IPS-11a (cell line): ENCODE data around the gene C4orf54.

Experiments used
- H3K4me3 ChIP-seq: one replicate; pipeline ENCODE4 v1.5.1; 2013; ENCODE audit warnings: low read depth, low read length, control low read depth

The C4orf54 gene

GRCh38 chr4:99652596-99653436 is 4.8 kb downstream of the C4orf54 start:
- H3K4me3 ChIP-seq: no peak overlapping the region

DNA sequence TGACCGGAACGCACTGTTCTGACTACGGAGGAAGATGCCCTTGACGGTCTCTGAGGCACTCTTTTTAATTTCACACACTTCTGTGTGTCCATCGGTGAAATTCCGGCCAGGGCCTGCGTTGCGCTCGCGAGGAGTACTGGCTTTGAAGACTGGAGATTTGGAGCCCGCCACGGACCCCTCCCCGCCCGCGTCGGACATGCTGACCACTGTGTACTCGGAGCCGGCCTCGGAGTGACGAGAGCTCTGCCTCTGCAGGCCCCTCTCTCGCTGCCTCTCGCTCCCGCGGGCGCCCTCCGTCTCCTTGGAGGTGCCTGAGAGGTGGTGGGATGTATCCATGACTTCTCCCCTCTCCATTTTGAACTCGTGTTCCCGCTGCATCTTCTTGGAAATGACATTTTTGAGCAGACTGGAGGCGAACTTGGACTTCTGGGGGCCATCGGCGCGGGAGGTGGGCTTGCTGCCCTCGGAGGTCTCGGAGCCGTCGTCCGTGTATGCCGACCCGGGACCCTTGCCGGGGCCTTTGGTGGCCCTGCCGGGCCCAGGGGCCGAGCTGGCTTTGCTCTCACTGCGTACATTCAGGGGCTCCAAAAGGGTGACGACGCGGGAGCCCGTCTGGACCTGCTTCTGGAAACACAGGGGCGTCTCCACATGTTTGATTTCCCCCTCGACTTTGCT is 5.7 kb downstream of the C4orf54 start:
- H3K4me3 ChIP-seq: no peak overlapping the region

DNA sequence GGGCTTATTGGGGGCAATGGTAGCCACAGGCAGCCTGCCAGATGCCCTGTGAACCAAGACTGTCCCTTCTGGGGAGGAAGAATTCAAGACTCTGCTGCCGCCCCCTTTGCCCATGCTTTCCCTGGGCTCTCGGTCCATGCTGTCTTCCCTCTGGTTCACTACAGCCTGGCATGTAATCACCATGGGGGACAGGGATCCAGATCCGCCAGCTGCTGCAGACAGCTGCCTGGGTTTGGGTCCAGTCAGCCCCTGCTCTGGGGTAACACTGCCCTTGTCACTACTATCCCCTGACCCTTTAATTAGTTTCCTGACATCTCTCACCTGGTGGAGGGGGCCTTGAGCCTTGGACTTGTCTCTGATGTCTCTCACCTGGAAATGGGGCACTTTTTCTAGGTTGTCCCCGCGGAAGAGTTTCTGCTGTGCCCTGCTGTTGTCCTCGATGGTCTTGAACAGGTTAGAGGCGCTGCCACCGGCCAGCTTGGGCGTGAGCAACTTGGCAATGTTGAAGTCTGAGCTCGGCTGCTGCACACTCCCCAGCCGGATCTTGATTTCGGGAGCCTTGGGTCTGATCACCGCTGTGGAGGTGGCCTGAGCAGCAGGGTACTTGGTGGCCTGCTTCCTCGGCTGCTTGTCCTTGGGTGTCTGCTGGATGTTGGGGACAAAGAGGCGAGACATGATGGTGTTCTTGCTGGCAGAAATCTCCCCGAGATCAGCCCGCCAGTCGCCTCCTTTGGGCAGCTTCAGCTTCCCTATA is 6.4 kb downstream of the C4orf54 start:
- no peak overlapping the region for H3K4me3 ChIP-seq

DNA sequence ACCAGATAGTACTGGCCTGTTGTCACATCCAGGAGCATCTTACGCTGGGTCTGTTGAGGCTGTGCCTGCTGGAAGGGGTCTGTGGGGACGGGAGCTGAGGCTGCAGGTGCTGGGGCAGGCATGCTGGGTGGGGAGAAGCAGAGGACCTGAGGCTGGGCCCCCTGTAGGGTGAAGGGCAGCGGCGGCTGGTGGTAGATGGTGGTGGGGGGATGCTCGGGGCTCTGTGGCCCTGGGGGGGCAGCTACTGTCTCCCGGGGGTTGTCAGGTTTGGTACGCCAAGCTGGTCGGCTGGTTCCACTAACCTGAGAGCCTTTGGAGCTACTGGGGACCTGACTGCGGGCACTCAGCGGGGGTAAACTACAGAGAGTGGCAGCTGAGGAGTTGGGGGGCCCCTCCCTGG is 7.8 kb downstream of the C4orf54 start:
- no peak overlapping the region for H3K4me3 ChIP-seq

DNA sequence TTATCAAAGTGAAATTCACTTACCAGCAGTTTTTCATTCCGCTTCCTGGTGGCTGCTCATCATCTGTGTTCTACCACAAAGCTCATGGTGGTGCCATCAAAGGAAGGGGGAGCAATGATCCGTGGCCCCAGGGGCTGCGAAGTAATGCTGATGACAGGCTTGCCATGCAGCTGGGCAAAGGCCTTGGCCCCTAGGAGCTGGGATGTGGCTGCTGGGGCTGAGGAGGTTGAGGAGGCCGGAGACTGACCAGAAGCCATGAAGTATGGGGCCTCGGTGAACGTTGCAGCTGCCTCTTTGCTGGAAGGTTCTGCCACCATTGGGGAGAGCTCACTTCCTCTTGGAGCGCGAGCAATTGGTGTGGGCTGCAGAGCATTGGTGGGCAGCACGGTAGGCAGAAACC is 8.4 kb downstream of the C4orf54 start:
- no peak overlapping the region for H3K4me3 ChIP-seq

- H3K4me3 ChIP-seq: no peak overlapping the region
These were observed 9.3 kb downstream of the C4orf54 start for GRCh38 chr4:99648321-99648720.

GRCh38 chr4:99647071-99647470 is 10.6 kb downstream of the C4orf54 start:
- H3K4me3 ChIP-seq: no peak overlapping the region

DNA sequence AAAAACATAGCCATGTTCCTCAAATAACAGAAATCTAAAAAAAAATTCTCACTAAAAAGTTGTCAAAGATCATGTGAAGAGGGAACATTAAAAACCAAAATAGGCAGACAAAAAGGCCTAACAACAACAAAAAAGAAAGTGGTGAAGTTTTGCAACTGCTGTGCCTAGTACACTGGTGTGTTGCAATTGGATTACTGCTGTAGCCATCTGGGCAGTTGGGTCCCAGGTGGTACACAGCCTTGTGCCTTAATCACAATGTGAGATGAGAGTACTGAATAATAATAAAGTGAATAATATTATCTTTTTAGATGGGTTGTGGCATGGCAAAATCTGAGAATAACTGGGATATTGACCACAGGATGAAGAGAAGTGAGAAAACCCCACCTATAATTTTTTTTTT is 12.0 kb downstream of the C4orf54 start:
- no peak overlapping the region for H3K4me3 ChIP-seq

DNA sequence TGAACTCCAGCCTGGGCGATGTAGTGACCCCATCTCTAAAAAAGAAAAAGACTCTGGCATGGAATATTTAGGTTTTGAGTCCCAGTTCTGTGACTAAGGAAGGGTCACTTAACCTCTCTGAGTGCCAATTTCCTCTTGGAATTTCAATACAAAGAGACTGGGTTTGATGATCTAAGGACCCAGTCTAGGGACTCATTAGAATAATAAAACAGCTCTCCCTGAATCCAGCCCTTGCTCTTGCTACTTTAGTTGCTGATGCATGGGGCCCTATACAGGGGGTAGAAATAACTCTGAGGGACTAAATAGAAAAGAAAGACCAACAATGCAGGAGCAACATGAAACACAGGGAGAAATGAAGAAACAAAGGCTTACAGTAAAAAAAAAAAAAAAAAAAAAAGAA is 12.6 kb downstream of the C4orf54 start:
- no peak overlapping the region for H3K4me3 ChIP-seq

- H3K4me3 ChIP-seq: no peak overlapping the region
These were observed 13.2 kb downstream of the C4orf54 start for GRCh38 chr4:99644453-99644852.

DNA sequence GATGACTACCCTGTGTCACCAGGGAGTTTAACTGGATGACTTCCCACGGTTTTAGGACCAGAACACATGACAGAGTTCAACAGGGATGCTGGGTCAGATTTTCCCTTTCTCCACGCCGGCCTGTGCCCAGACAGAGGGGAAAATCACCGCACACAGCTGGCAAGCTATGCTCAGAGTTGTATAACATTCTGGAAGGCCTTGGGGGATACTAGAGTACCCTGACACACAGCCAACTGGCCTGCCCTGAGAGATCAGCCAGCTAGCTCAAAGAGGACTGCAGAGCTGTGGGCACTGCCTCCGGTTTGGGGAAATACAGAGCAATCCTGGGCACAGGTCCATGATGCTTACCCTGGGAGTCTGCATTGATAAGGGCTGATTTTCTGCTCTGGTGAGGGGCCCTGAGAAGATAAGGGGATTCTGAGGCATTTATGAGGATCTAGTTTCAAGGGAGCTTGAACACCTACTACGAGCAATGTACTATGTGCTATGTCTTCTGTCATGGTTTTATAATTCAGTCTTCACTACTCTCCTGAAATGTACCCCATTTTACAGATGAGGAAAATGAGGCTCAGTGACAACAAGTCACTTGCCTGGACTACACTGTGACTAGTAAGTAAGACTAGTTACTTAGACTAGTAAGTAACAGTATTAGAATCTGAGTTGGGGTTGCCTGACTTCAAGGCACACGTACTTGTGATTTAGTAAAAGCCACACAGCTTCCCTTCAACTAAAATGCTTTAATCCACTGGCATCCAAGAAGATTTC is 14.7 kb downstream of the C4orf54 start:
- no peak overlapping the region for H3K4me3 ChIP-seq

- no peak overlapping the region for H3K4me3 ChIP-seq
These were observed 17.0 kb downstream of the C4orf54 start for GRCh38 chr4:99640676-99641075.

DNA sequence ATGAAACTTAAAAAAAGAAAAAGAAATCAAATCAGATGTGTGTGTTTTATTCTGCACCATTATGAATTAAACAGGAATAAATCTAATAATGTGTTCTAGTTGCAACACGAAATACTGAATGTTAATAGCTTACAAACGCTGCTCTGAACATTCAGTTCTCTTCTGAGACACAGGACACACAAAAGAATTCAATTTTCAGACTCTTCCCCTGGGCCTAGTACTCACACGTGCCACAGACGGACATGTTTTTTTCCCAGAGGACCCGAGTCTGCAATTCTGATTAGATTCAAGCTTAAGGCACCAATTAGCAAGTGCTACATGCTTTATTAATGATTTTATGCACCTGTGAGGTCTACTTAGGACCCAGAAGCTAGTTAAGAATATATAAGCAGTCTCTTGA is 20.5 kb downstream of the C4orf54 start:
- H3K4me3 ChIP-seq: no peak overlapping the region

GRCh38 chr4:99636422-99636821 is 21.2 kb downstream of the C4orf54 start:
- no peak overlapping the region for H3K4me3 ChIP-seq

- no peak overlapping the region for H3K4me3 ChIP-seq
These were observed 22.0 kb downstream of the C4orf54 start for GRCh38 chr4:99635601-99636000.

DNA sequence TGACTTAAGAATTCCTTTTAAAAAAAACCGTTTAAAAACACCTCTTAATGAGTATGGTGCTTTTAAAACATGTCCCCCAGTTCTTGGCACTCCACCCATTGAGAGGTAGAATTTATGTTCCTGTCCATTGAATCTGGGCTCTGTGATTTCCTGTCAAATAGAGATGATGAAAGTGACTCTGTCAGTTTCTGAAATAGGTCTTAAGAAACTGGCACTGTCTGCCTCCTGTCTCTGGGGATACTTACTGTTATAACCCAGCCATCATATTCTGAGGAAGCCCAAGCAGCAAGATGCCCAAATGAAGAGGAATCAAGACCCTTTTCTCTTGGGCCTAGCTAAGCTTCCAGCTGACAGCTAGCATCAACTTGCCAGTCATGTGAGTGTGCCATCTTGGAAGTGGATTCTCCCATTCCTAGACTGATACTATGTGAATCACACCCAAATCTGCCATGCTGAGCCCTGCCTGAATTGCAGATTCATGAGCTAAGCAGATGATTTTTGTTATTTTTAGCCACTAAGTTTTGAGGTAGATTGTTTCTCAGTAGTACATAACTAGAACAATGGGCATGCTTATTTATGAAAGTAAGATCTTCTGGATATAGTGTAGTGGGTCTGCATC is 22.8 kb downstream of the C4orf54 start:
- H3K4me3 ChIP-seq: no peak overlapping the region

- H3K4me3 ChIP-seq: no peak overlapping the region
These were observed 23.9 kb downstream of the C4orf54 start for GRCh38 chr4:99633772-99634171.

DNA sequence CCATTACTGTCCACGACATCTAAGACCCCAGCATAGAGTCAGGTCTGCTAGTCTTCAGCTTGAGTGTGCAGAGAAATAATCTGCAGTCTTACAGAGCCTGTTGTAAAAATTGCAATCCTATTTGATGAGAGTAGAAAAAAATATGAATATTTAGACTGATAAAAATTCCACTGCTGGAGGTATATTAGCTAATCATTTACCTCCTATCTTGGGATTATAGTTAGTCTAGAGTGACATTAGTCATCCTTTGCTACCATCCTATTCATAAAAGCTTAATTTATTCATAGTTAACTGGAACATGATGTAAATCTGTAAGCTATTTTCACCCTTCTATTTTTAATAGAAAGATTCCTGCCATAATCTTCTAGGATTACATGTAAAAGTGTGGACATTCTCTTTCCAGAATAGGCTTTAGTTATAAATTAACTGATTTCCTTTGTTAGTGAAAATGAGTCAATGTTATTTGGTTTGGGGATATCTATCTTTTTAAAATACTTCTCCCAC is 26.7 kb downstream of the C4orf54 start:
- H3K4me3 ChIP-seq: no peak overlapping the region

DNA sequence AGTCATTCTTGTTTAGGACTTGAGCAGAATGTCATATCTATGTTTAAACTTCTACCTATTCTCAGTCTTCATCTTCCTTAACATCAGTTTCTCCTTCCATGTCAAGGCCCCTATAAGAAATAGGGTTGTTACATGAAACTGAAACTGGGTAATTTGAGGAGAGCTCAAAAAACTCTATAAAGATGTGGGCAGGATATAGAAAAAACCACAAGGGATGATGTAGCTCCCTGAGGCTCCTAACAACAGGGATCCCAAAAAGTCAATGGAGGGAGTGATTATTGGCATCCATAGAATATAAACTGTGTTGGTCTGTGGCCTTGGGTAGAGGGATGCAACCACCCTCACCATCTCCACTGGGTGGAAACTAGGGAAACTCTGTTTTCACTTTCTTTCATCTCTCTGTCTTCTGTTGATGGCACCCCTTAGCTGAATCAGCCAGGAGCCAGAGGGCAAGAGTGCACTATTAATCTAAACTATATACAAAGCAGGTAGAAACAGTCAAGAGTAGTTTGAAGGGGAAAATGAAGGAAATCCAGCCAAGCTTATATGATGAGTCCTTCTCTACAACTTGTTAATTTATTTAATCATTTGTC is 27.6 kb downstream of the C4orf54 start:
- H3K4me3 ChIP-seq: no peak overlapping the region

DNA sequence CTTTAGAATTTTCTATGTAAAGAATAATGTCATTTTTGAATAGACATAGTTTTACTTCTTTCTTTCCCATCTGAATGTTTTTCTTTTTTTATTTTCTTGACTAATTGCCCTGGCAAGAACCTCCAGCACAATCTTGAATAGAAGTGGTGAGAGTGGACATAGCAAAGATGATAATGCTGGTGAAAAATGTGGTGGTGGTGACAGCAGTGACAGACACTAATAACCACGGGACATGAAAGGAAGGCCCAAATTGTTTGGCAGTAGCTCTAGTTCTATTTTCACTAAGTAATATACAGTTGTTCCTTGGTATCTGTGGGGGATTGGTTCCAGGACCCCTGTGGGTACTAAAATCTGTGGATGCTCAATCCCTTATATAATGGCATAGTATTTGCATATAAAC is 29.6 kb downstream of the C4orf54 start:
- no peak overlapping the region for H3K4me3 ChIP-seq
